Fibroblast of mammary gland (primary cell): ENCODE measurements around the gene TUG1.

Experiments used
- DNase-seq: peaks from one replicate; pipeline ENCODE4 v3.0.0-alpha.2; 2010; ENCODE audit warnings: low read depth
- H3K4me3 ChIP-seq: 2 replicates; pipeline ENCODE4 v1.5.1; 2011; ENCODE audit warnings: low read depth, mild to moderate bottlenecking, low read length, moderate library complexity; ENCODE audit not compliant: control insufficient read depth
- CTCF ChIP-seq: conservative IDR thresholded peaks from 2 replicates; pipeline ENCODE4 v1.5.1; 2011; ENCODE audit warnings: low read depth, low read length, inconsistent platforms; ENCODE audit not compliant: control insufficient read depth, insufficient read depth

The TUG1 gene

GRCh38 chr22:30964858-30965257 is 4.2 kb upstream of the TUG1 start:
- no peak overlapping the region for H3K4me3 ChIP-seq
- DNase-seq: no peak
- TF ChIP-seq CTCF: no peak

- no peak for TF ChIP-seq CTCF
- H3K4me3 ChIP-seq: peak within 1 kb of the TSS; percentile 81
- no peak for DNase-seq
These were observed 796 bp upstream of the TUG1 start, which contains the start of gene MORC2 for GRCh38 chr22:30968015-30968923. TSS of gene MORC2 (minus strand) at chr22:30968774. CDS start at chr22:30967889, 885 bp downstream.

- peak; percentile 44 for DNase-seq
- TF ChIP-seq CTCF: no peak
- H3K4me3 ChIP-seq: peak overlapping the region; percentile 81
These were observed 679 bp downstream of the TUG1 start for GRCh38 chr22:30969532-30970355.

- peak overlapping the region; percentile 81 for H3K4me3 ChIP-seq
- no peak for TF ChIP-seq CTCF
- DNase-seq: no peak
These were observed 1.3 kb downstream of the TUG1 start for GRCh38 chr22:30970356-30970746.

GRCh38 chr22:30978304-30978962 is 9.4 kb downstream of the TUG1 start:
- DNase-seq: no peak
- no peak overlapping the region for H3K4me3 ChIP-seq
- no peak for TF ChIP-seq CTCF

- H3K4me3 ChIP-seq: no peak overlapping the region
- DNase-seq: peak; percentile 10
- TF ChIP-seq CTCF: no peak
These were observed 10.9 kb downstream of the TUG1 start for GRCh38 chr22:30979932-30980331.
